Lower leg skin (tissue), 3 donors: ENCODE data around the gene TMIE.

Experiments
- CTCF ChIP-seq, 3 donors: fragments of 450-650 bp; IDR thresholded peaks; one replicate each; pipeline ENCODE4 v1.5.1; 2016; ENCODE audit warnings: antibody characterized with exemption in 3 of 3, mild to moderate bottlenecking in 3 of 3, moderate library complexity in 2 of 3
- POLR2A ChIP-seq, 2 donors: fragments of 450-650 bp; IDR thresholded peaks; one replicate each; pipeline ENCODE4 v1.6.1; 2016 to 2017; ENCODE audit warnings: antibody characterized with exemption in 2 of 2, mild to moderate bottlenecking in 1 of 2, moderate library complexity in 1 of 2

DNA sequence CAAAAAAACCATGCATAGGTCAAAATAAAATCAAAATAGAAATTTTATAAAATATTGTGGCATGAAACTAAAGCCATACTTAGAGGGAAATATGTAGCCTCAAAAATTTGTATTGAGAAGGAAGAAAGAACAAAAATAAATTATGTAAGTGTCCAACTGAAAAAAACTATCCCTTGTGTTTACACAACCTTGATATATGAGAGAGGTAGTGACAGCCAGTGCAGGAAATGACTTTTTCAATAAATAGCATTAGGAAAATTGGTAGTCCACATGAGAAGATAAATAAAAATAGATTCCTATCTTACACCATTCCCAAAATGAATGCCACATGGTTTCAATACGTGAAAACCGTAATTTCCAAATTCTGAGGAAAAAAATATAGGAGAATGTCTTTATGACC, 29.6 kb downstream of the TMIE start:
- TF ChIP-seq CTCF (IDR thresholded peaks at IDR 0.05) = no peak
- no peak for TF ChIP-seq POLR2A (IDR thresholded peaks at IDR 0.05)
